SK-N-SH (cell line): ENCODE results near the gene EEF1A2. TPM values are rescaled to one million over a fixed set of nuclear protein-coding genes. Genes with fewer than 3 reads are reported as not detected.

Experiments
- CTCF ChIA-PET: fragments of 300-600, 350-600 bp; formaldehyde crosslinking; extraction: SDS; loops from one replicate; lab custom pipeline; 2021; lab: Yijun Ruan, JAX
- POLR2A ChIA-PET: fragments of 350-600 bp; sonication (Branson Sonifier 250); formaldehyde crosslinking; extraction: SDS; loops from one replicate; lab custom pipeline; 2020; ENCODE audit warnings: antibody characterized with exemption, inconsistent platforms; lab: Yijun Ruan, JAX
- DNase-seq: peaks from one replicate; pipeline ENCODE4 v3.0.0; 2012
- H2AFZ ChIP-seq: fragments of 200-600 bp; sonication (generic); 2 replicates; pipeline ENCODE4 v1.8.1; 2016; ENCODE audit warnings: antibody characterized with exemption, mild to moderate bottlenecking, low read depth
- H3F3A ChIP-seq: fragments of 200-600 bp; sonication (generic); replicated peaks from 2 replicates; pipeline ENCODE3; 2016; ENCODE audit warnings: antibody characterized with exemption, mild to moderate bottlenecking; ENCODE audit not compliant: insufficient read depth
- H3K27ac ChIP-seq, 2 experiments: fragments of 200-500 bp in 1 of 2; fragments of 200-600 bp in 1 of 2; sonication (Bioruptor generic) in 1 of 2; sonication (generic), shearing (Covaris generic) in 1 of 2; 2 replicates each; pipeline versions ENCODE4 v1.5.1 to v1.6.1; 2014 to 2016; ENCODE audit warnings: low read depth in 2 of 2, inconsistent platforms in 1 of 2, low read length in 1 of 2, mild to moderate bottlenecking in 1 of 2, mixed read lengths in 1 of 2
- H3K27me3 ChIP-seq: fragments of 200-600 bp; sonication (generic), shearing (Covaris generic); 2 replicates; pipeline ENCODE4 v1.6.1; 2016; ENCODE audit warnings: mixed run types; ENCODE audit not compliant: insufficient read depth
- H3K36me3 ChIP-seq, 2 experiments: fragments of 200-500 bp in 1 of 2; fragments of 200-600 bp in 1 of 2; sonication (Bioruptor generic) in 1 of 2; sonication (generic) in 1 of 2; replicated peaks in 1 of 2; 2 replicates each; pipeline versions ENCODE3 to v1.5.1; 2014 to 2016; ENCODE audit warnings: low read length in 1 of 2, mild to moderate bottlenecking in 1 of 2; ENCODE audit not compliant: insufficient read depth in 2 of 2, control insufficient read depth in 1 of 2
- H3K4me1 ChIP-seq, 2 experiments: fragments of 200-500 bp in 1 of 2; fragments of 200-600 bp in 1 of 2; sonication (Bioruptor generic) in 1 of 2; sonication (generic), shearing (Covaris generic) in 1 of 2; 2 replicates each; pipeline versions ENCODE4 v1.5.1 to v1.6.1; 2014 to 2016; ENCODE audit warnings: low read depth in 1 of 2, low read length in 1 of 2, mixed run types in 1 of 2; ENCODE audit not compliant: insufficient read depth in 2 of 2, control insufficient read depth in 1 of 2
- H3K4me2 ChIP-seq: fragments of 200-600 bp; sonication (generic), shearing (Covaris generic); 2 replicates; pipeline ENCODE4 v1.6.1; 2017; ENCODE audit warnings: mixed run types
- H3K4me3 ChIP-seq, 2 experiments: fragments of 200-500 bp in 1 of 2; fragments of 200-600 bp in 1 of 2; sonication (Bioruptor generic) in 1 of 2; sonication (generic), shearing (Covaris generic) in 1 of 2; 2 replicates each; pipeline versions ENCODE4 v1.5.1 to v1.8.1; 2014 to 2016; ENCODE audit warnings: low read depth in 2 of 2, inconsistent platforms in 1 of 2, low read length in 1 of 2, mild to moderate bottlenecking in 1 of 2, mixed read lengths in 1 of 2, moderate library complexity in 1 of 2
- H3K79me2 ChIP-seq: fragments of 200-600 bp; sonication (generic); 2 replicates; pipeline ENCODE4 v1.8.1; 2017; ENCODE audit warnings: mild to moderate bottlenecking; ENCODE audit not compliant: insufficient read depth
- H3K9ac ChIP-seq: fragments of 200-600 bp; sonication (generic); 2 replicates; pipeline ENCODE4 v1.6.1; 2017; ENCODE audit warnings: mixed run types
- H3K9me2 ChIP-seq: fragments of 200-600 bp; sonication (generic); 2 replicates; pipeline ENCODE4 v1.6.1; 2017; ENCODE audit warnings: mixed run types
- H3K9me3 ChIP-seq: fragments of 200-600 bp; sonication (generic); 2 replicates; pipeline ENCODE4 v1.6.1; 2017; ENCODE audit warnings: mixed run types, mild to moderate bottlenecking, moderate library complexity
- H4K20me1 ChIP-seq: fragments of 200-600 bp; sonication (generic); 2 replicates; pipeline ENCODE4 v1.6.1; 2017; ENCODE audit warnings: mild to moderate bottlenecking, mixed run types; ENCODE audit not compliant: insufficient read depth
- CHD2 ChIP-seq: fragments of 150-350 bp; IDR thresholded peaks from 2 replicates; pipeline ENCODE4 v1.6.1; 2018; ENCODE audit warnings: low read length; ENCODE audit not compliant: partially characterized antibody
- EZH2phosphoT487 ChIP-seq: fragments of 200-600 bp; sonication (generic); IDR thresholded peaks from 2 replicates; pipeline ENCODE4 v1.6.1; 2017; ENCODE audit warnings: low read depth, mixed run types, mild to moderate bottlenecking, antibody characterized with exemption, moderate library complexity, borderline replicate concordance
- FOSL2 ChIP-seq: IDR thresholded peaks from 2 replicates; pipeline ENCODE4 v1.4.0; 2012; ENCODE audit warnings: low read depth, mild to moderate bottlenecking, moderate library complexity, borderline replicate concordance
- FOXJ3 ChIP-seq: sonication (generic); formaldehyde crosslinking; IDR thresholded peaks from 2 replicates; pipeline ENCODE4 v1.5.1; 2020; ENCODE audit warnings: mild to moderate bottlenecking, missing genetic modification reagents
- FOXM1 ChIP-seq: IDR thresholded peaks from 2 replicates; pipeline ENCODE4 v1.4.0; 2012; ENCODE audit warnings: low read depth, mild to moderate bottlenecking
- JUND ChIP-seq: IDR thresholded peaks from 2 replicates; pipeline ENCODE4 v1.4.0; 2012
- MAX ChIP-seq: IDR thresholded peaks from 2 replicates; pipeline ENCODE4 v1.4.0; 2012; ENCODE audit warnings: low read depth
- MXI1 ChIP-seq: IDR thresholded peaks from 2 replicates; pipeline ENCODE4 v1.6.1; 2012; ENCODE audit warnings: mild to moderate bottlenecking, low read depth, low read length, improper control_type of control experiment
- NFIC ChIP-seq: IDR thresholded peaks from 2 replicates; pipeline ENCODE4 v1.4.0; 2012; ENCODE audit warnings: borderline replicate concordance
- NRF1 ChIP-seq: IDR thresholded peaks from 2 replicates; pipeline ENCODE4 v1.6.1; 2012; ENCODE audit warnings: low read depth, mild to moderate bottlenecking, low read length
- POLR2AphosphoS5 ChIP-seq: IDR thresholded peaks from 2 replicates; pipeline ENCODE4 v1.6.1; 2012; ENCODE audit warnings: low read depth, low read length
- RAD21 ChIP-seq: IDR thresholded peaks from 2 replicates; pipeline ENCODE4 v1.6.1; 2012; ENCODE audit warnings: mild to moderate bottlenecking, low read length
- RFX5 ChIP-seq: IDR thresholded peaks from 2 replicates; pipeline ENCODE4 v1.6.1; 2012; ENCODE audit warnings: mild to moderate bottlenecking, improper control_type of control experiment, low read length
- SIN3A ChIP-seq: IDR thresholded peaks from 2 replicates; pipeline ENCODE4 v1.6.1; 2012; ENCODE audit warnings: low read depth, mild to moderate bottlenecking, low read length, moderate library complexity, borderline replicate concordance
- SMC3 ChIP-seq: IDR thresholded peaks from 2 replicates; pipeline ENCODE4 v1.6.1; 2012; ENCODE audit warnings: low read depth, low read length, improper control_type of control experiment
- TAF1 ChIP-seq: IDR thresholded peaks from 2 replicates; pipeline ENCODE4 v1.6.1; 2012; ENCODE audit warnings: low read depth, mild to moderate bottlenecking, low read length, moderate library complexity, borderline replicate concordance
- TCF12 ChIP-seq: IDR thresholded peaks from 2 replicates; pipeline ENCODE4 v1.4.0; 2012
- TEAD4 ChIP-seq: IDR thresholded peaks from 2 replicates; pipeline ENCODE4 v1.4.0; 2012; ENCODE audit warnings: mild to moderate bottlenecking, borderline replicate concordance; ENCODE audit not compliant: insufficient read depth
- YY1 ChIP-seq: IDR thresholded peaks from 2 replicates; pipeline ENCODE4 v1.4.0; 2012; ENCODE audit warnings: low read depth, mild to moderate bottlenecking
- WGBS: methylation state at CpG from one replicate; pipeline ENCODE4 v1.1.6; 2017; ENCODE audit warnings: low lambda C conversion rate; 5-methylcytosine and 5-hydroxymethylcytosine counted together
- polyA plus RNA-seq, 3 experiments: library from polyadenylated mRNA; depleted of rRNA; stranded (reverse); fragments of >200 nt; gene quantifications; 2 replicates each; pipeline ENCODE4 v1.2.3, GENCODE V29; 2012
- TF ChIP-seq, protein P1 (sequence below): IDR thresholded peaks from 2 replicates; pipeline ENCODE4 v1.4.0; 2012; ENCODE audit warnings: low read depth, borderline replicate concordance
- TF ChIP-seq, protein P2 (sequence below): IDR thresholded peaks from 2 replicates; pipeline ENCODE4; 2012

Gene EEF1A2
- polyA plus RNA-seq, 1 of the 3 experiments (the other 2 are of a cell fraction), result 16.5 TPM

- no peak overlapping the region for H3K4me2 ChIP-seq
- TF ChIP-seq SIN3A (no peak), YY1 (no peak)
- TF ChIP-seq, all 33 proteins: peak for 0
- WGBS, result 61% methylated on average over 13 of the region's 27 CpGs
Measured at GRCh38 chr20:63538204-63539091, 39.6 kb upstream of the EEF1A2 start.

GRCh38 chr20:63537525-63538203 is 38.8 kb upstream of the EEF1A2 start:
- peaks cover 0 to 32% of the 10 kb centered on the region in 2 experiments; a peak in 1 of 4 replicates for H3K4me1 ChIP-seq
- H3K9me3 ChIP-seq, result no peaks in the 10 kb centered on the region
- 0 out of 2 replicates have a peak overlapping the region, but pooled peaks have one; percentile 52 for H3K4me2 ChIP-seq
- no peaks in the 10 kb centered on the region for H3K9me2 ChIP-seq
- no peak overlapping the region for H3K9ac ChIP-seq
- peak overlapping the region; percentile 8; the same call in 1 of the 2 replicates for H2AFZ ChIP-seq
- CTCF ChIA-PET, result interaction anchor here (0.6 to 6.3 kb wide), 70 partner anchors 9 to 584 kb away, joined by 3 to 82 read pairs (median 4); partner anchors contain the start of genes C20orf204, GMEB2, PPDPF and PRPF6
- H3K36me3 ChIP-seq, result no peaks in the 10 kb centered on the region
- H3K27me3 ChIP-seq, result no peaks in the 10 kb centered on the region
- no peaks in the 10 kb centered on the region for H4K20me1 ChIP-seq
- H3K79me2 ChIP-seq, result no peaks in the 10 kb centered on the region
- peak; percentile 97 for DNase-seq
- peak overlapping the region in 1 of 2 experiments; percentile 76; a peak in 2 of 4 replicates for H3K27ac ChIP-seq
- WGBS, result 11% methylated on average over 10 of the region's 34 CpGs
- H3K4me3 ChIP-seq, result peak overlapping the region in 1 of 2 experiments; percentile 29; a peak in 2 of 4 replicates
- H3F3A ChIP-seq, result no peaks in the 10 kb centered on the region
- POLR2A ChIA-PET, result interaction anchor here (0.9 to 1.4 kb wide), 2 partner anchors 41 to 80 kb away, joined by 3 read pairs; no protein-coding TSS in a partner anchor
- TF ChIP-seq MXI1 (no peak), TEAD4 (no peak), TAF1 (no peak), NRF1 (no peak), FOXM1 (no peak), POLR2AphosphoS5 (no peak), JUND (no peak), YY1 (no peak), EZH2phosphoT487 (no peak), FOXJ3 (CRISPR knock-in tag) (no peak), TCF12 (no peak), RFX5 (no peak), RAD21 (peak; percentile 93), SMC3 (peak; percentile 78), NFIC (no peak), SIN3A (no peak), CHD2 (peak; percentile 10), FOSL2 (no peak), MAX (no peak)
- TF ChIP-seq, protein P1, sequence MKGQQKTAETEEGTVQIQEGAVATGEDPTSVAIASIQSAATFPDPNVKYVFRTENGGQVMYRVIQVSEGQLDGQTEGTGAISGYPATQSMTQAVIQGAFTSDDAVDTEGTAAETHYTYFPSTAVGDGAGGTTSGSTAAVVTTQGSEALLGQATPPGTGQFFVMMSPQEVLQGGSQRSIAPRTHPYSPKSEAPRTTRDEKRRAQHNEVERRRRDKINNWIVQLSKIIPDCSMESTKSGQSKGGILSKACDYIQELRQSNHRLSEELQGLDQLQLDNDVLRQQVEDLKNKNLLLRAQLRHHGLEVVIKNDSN, result no peak
- TF ChIP-seq, protein P2, sequence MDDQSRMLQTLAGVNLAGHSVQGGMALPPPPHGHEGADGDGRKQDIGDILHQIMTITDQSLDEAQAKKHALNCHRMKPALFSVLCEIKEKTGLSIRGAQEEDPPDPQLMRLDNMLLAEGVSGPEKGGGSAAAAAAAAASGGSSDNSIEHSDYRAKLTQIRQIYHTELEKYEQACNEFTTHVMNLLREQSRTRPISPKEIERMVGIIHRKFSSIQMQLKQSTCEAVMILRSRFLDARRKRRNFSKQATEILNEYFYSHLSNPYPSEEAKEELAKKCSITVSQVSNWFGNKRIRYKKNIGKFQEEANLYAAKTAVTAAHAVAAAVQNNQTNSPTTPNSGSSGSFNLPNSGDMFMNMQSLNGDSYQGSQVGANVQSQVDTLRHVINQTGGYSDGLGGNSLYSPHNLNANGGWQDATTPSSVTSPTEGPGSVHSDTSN, result no peak

More at GRCh38 chr20:63538204-63539091, 39.6 kb upstream of the EEF1A2 start:
- H3K36me3 ChIP-seq, result no peaks in the 10 kb centered on the region
- no peaks in the 10 kb centered on the region for H4K20me1 ChIP-seq
- H3K9me2 ChIP-seq, result no peaks in the 10 kb centered on the region
- DNase-seq, result no peak
- peaks cover 0 to 32% of the 10 kb centered on the region in 2 experiments; a peak in 1 of 4 replicates for H3K4me1 ChIP-seq
- H3K27ac ChIP-seq, result no peak overlapping the region; a peak in 1 of 4 replicates
- ChIA-PET POLR2A (interaction anchor here (0.5 to 1.4 kb wide), 4 partner anchors 14 to 326 kb away, joined by 3 to 4 read pairs (median 3); partner anchors contain the start of gene TPD52L2), CTCF (interaction anchor here (0.7 to 6.3 kb wide), 59 partner anchors 10 to 583 kb away, joined by 3 to 82 read pairs (median 5); partner anchors contain the start of genes GMEB2, PPDPF, PRPF6 and SAMD10)
- H2AFZ ChIP-seq, result no peak overlapping the region
- no peaks in the 10 kb centered on the region for H3K9me3 ChIP-seq
- H3K27me3 ChIP-seq, result no peaks in the 10 kb centered on the region
- no peaks in the 10 kb centered on the region for H3K79me2 ChIP-seq
- H3F3A ChIP-seq, result no peaks in the 10 kb centered on the region
- no peak overlapping the region for H3K9ac ChIP-seq
- H3K4me3 ChIP-seq, result peak overlapping the region in 1 of 2 experiments; percentile 29; a peak in 1 of 4 replicates
